ENCODE measurements around the gene CAND2. TPM values are rescaled to one million over a fixed set of nuclear protein-coding genes. Genes with fewer than 3 reads are reported as not detected.
"Not testable (repeated sequence)": the region's sequence is repeated elsewhere in the genome, so short reads cannot be mapped to it uniquely, and the experiment has no call there.

CAND2 gene
- total and polyA plus RNA-seq, 9 donors = 3.5 to 25.1 (median 16.6) TPM

DNA sequence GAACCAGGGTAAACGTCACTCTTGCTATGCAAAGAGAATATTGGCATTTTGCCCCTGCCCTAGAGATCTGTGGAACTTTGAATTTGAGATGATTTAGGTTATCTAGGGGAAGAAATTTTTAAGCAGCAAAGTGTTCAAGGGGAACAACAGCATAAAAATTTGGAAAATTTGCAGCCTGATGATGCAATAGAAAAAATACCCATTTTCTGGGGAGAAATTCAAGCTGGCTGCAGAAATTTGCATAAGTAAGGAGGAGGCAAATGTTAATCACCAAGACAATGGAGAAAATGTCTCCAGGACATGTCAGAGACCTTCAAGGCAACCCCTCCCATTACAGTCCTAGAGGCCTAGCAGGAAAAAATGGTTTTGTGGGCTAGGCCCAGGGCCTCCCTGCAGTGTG, 49.3 kb downstream of the CAND2 start:
- Histone ChIP-seq H3K36me3 (no peaks in the 10 kb centered on the region), H3K9me3 (no peaks in the 10 kb centered on the region), H3K4me3 (no peak overlapping the region), H3K4me1 (ENCODE audit: insufficient read depth) (no peaks in the 10 kb centered on the region), H3K27ac (no peak overlapping the region), H3K27me3 (no peaks in the 10 kb centered on the region)
- TF ChIP-seq POLR2A (IDR thresholded peaks at IDR 0.05) (no peak), EP300 (IDR thresholded peaks at IDR 0.05) (no peak)
- TF ChIP-seq, protein P1, sequence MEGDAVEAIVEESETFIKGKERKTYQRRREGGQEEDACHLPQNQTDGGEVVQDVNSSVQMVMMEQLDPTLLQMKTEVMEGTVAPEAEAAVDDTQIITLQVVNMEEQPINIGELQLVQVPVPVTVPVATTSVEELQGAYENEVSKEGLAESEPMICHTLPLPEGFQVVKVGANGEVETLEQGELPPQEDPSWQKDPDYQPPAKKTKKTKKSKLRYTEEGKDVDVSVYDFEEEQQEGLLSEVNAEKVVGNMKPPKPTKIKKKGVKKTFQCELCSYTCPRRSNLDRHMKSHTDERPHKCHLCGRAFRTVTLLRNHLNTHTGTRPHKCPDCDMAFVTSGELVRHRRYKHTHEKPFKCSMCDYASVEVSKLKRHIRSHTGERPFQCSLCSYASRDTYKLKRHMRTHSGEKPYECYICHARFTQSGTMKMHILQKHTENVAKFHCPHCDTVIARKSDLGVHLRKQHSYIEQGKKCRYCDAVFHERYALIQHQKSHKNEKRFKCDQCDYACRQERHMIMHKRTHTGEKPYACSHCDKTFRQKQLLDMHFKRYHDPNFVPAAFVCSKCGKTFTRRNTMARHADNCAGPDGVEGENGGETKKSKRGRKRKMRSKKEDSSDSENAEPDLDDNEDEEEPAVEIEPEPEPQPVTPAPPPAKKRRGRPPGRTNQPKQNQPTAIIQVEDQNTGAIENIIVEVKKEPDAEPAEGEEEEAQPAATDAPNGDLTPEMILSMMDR (IDR thresholded peaks at IDR 0.05) = no peak
- no peak for DNase-seq
- 52 to 68% (median 61%) methylated on average over 1 of the region's 1 CpG for WGBS, 3 donors
- intact Hi-C loops (cut with DNase I) = no loop called here

DNA sequence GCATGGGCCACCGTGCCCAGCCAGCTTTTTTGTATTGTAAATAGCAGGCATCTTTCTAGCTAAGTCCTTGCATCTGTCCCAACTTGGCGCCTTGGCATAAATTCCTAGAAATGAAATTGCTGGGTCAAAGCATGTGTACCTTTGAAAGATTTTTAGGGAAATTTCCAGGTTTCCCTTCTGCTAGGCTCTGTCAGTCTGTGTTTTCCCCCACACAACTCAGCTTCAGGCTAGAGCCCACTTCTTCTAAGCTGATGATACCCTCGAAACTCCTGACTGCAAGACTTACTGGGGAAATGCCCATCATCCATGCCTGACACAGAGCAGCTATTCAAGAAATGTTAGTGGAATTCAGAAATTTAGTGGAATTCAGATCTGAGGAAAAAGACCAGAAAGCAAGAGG, 55.7 kb downstream of the CAND2 start:
- Histone ChIP-seq H3K27ac (no peak overlapping the region), H3K4me3 (no peak overlapping the region), H3K27me3 (no peaks in the 10 kb centered on the region), H3K36me3 (no peaks in the 10 kb centered on the region), H3K4me1 (ENCODE audit: insufficient read depth) (no peaks in the 10 kb centered on the region), H3K9me3 (no peaks in the 10 kb centered on the region)
- intact Hi-C loops (cut with DNase I) = no loop called here
- DNase-seq = no peak
- 81 to 89% (median 83%) methylated on average over 3 of the region's 3 CpGs for WGBS, 3 donors
- TF ChIP-seq, protein P1 (IDR thresholded peaks at IDR 0.05) = no peak
- no peak for TF ChIP-seq EP300 (IDR thresholded peaks at IDR 0.05)
- TF ChIP-seq POLR2A (IDR thresholded peaks at IDR 0.05) = no peak

DNA sequence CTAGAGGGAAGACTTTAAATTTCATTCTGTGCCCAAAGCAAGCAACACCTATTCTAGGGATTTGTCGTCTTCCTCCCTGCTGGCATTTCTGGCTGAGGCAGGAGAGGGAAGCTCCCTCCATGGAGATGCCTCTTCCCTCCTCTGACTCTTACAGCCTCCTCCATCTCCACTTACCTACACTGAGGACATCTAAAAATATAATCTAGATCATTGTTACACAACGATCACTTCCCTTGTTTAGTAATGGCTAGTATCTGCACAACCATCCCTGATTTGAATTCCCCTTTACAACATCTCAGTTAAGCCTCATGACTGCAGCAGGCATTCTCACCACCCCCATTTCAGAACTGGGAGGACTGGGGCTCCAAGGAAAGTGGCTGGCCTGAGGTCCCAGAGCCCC, 57.4 kb downstream of the CAND2 start:
- DNase-seq; H3K4me1 ChIP-seq (ENCODE audit: insufficient read depth); H3K27ac ChIP-seq; intact Hi-C loops (cut with DNase I); H3K27me3 ChIP-seq; H3K36me3 ChIP-seq; H3K9me3 ChIP-seq; H3K4me3 ChIP-seq: not testable (repeated sequence)
- WGBS, 3 donors = 73 to 83% (median 81%) methylated on average over 2 of the region's 2 CpGs

DNA sequence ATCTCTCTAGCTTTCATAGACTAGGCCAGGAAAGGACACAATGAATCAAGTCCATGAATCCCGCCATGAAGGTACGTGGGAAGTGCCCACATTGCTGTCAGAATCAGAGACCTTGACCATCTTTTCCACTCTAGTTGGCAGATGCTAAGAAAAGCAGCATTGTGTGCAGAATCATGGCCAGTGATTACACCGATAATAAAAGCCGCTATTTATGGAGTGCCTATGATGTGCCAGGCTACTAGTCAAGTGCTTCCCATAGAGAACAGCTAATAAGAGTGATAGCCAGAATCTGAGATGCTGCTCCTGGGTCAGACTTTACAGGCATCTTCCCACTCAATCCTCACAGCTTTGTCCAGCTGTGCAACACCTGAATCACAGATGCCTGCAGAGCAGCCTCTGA, 58.1 kb downstream of the CAND2 start:
- H3K27ac ChIP-seq = no peak overlapping the region

DNA sequence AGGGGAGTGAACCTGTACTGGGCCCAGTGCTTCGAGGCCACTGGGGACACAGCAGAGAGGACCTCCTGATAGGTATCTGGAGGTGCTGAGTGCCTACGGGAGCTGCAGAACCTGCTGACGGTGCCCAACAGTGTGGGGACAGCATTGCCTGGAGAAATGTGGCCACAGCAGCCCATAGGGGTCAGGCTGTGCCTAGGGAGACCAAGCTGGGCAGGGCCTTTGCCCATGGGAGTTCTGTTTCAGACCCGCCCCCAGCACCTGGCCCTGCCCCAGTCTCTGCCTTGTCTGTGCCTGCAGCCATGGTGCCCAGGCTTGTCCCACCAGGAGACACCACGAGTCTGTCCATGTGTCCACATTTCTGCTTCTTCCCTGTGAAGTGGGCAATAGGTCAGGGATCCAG, 60.1 kb downstream of the CAND2 start:
- no peak for DNase-seq
- TF ChIP-seq EP300 (IDR thresholded peaks at IDR 0.05) (no peak), POLR2A (IDR thresholded peaks at IDR 0.05) (no peak)
- TF ChIP-seq, protein P1 (IDR thresholded peaks at IDR 0.05) = no peak
- no peaks in the 10 kb centered on the region for H3K27me3 ChIP-seq
- H3K9me3 ChIP-seq = no peaks in the 10 kb centered on the region
- no peak overlapping the region for H3K4me3 ChIP-seq
- H3K36me3 ChIP-seq = no peaks in the 10 kb centered on the region
- 86 to 89% (median 87%) methylated on average over 5 of the region's 5 CpGs for WGBS, 3 donors
- H3K4me1 ChIP-seq (ENCODE audit: insufficient read depth) = no peaks in the 10 kb centered on the region
- no peak overlapping the region for H3K27ac ChIP-seq
- intact Hi-C loops (cut with DNase I) = no loop called here

More for the DNA sequence above, 58.1 kb downstream of the CAND2 start:
- Histone ChIP-seq H3K27me3 (no peaks in the 10 kb centered on the region), H3K4me1 (ENCODE audit: insufficient read depth) (no peaks in the 10 kb centered on the region), H3K36me3 (no peaks in the 10 kb centered on the region), H3K9me3 (no peaks in the 10 kb centered on the region), H3K4me3 (no peak overlapping the region)
- DNase-seq = no peak
- TF ChIP-seq EP300 (IDR thresholded peaks at IDR 0.05) (no peak), POLR2A (IDR thresholded peaks at IDR 0.05) (no peak)
- TF ChIP-seq, protein P1 (IDR thresholded peaks at IDR 0.05) = no peak
- 44 to 65% (median 52%) methylated on average over 4 of the region's 4 CpGs for WGBS, 3 donors
- intact Hi-C loops (cut with DNase I) = no loop called here
